Fibroblast of lung (primary cell): ENCODE results near the gene GDPD4. TPM values are rescaled to one million over a fixed set of nuclear protein-coding genes. Genes with fewer than 3 reads are reported as not detected.

Source experiments
- DNase-seq, 2 donors: peaks; one replicate each; pipeline versions ENCODE4 v3.0.0 to v3.0.0-alpha.2; 2010; ENCODE audit warnings: low read depth in 2 of 2
- H2AFZ ChIP-seq: 2 replicates; pipeline ENCODE4 v1.5.1; 2012; ENCODE audit warnings: low read length, control low read depth, inconsistent platforms
- H3K27ac ChIP-seq: 2 replicates; pipeline ENCODE4 v1.5.1; 2011; ENCODE audit warnings: low read length, control low read depth; ENCODE audit not compliant: insufficient read depth
- H3K27me3 ChIP-seq: 2 replicates; pipeline ENCODE4 v1.5.1; 2011; ENCODE audit warnings: mild to moderate bottlenecking, low read length; ENCODE audit not compliant: control insufficient read depth, insufficient read depth
- H3K36me3 ChIP-seq: 2 replicates; pipeline ENCODE4 v1.5.1; 2011; ENCODE audit warnings: low read length; ENCODE audit not compliant: control insufficient read depth, insufficient read depth
- H3K4me1 ChIP-seq: 2 replicates; pipeline ENCODE4 v1.5.1; 2011; ENCODE audit warnings: low read length; ENCODE audit not compliant: control insufficient read depth, insufficient read depth; ENCODE audit errors: extremely low read depth
- H3K4me2 ChIP-seq: 2 replicates; pipeline ENCODE4 v1.5.1; 2011; ENCODE audit warnings: low read length, control low read depth; ENCODE audit not compliant: insufficient read depth; ENCODE audit errors: extremely low read depth
- H3K4me3 ChIP-seq, 4 experiments: fragments of 200-600 bp in 1 of 4; sonication (generic) in 1 of 4; replicated peaks in 1 of 4; 2 replicates each; pipeline ENCODE4 v1.5.1; 2011 to 2016; ENCODE audit warnings: low read length in 4 of 4, low read depth in 3 of 4, mild to moderate bottlenecking in 3 of 4, control low read depth in 2 of 4, inconsistent platforms in 1 of 4, mixed read lengths in 1 of 4; ENCODE audit not compliant: insufficient read depth in 1 of 4; ENCODE audit errors: control extremely low read depth in 1 of 4
- H3K79me2 ChIP-seq: 2 replicates; pipeline ENCODE4 v1.5.1; 2012; ENCODE audit warnings: mild to moderate bottlenecking, low read length, inconsistent platforms; ENCODE audit not compliant: control insufficient read depth, insufficient read depth
- H3K9ac ChIP-seq: 2 replicates; pipeline ENCODE4 v1.5.1; 2011; ENCODE audit warnings: mild to moderate bottlenecking, low read length, control low read depth; ENCODE audit not compliant: insufficient read depth
- H3K9me3 ChIP-seq: 2 replicates; pipeline ENCODE4 v1.5.1; 2012; ENCODE audit warnings: low read depth, low read length; ENCODE audit not compliant: control insufficient read depth, insufficient read depth
- H4K20me1 ChIP-seq: 2 replicates; pipeline ENCODE4 v1.5.1; 2011; ENCODE audit warnings: low read length; ENCODE audit not compliant: control insufficient read depth, insufficient read depth; ENCODE audit errors: extremely low read depth
- EZH2 ChIP-seq: IDR thresholded peaks from 2 replicates; pipeline ENCODE4 v1.5.1; 2012; ENCODE audit warnings: low read length, control low read depth, mild to moderate bottlenecking; ENCODE audit errors: missing control alignments
- polyA plus RNA-seq, 2 donors: library from polyadenylated mRNA; depleted of rRNA in 1 of 2; stranded (reverse) in 1 of 2; unstranded in 1 of 2; fragments of >200 nt; gene quantifications; 2 replicates each; pipeline ENCODE4 v1.2.1, GENCODE V29; 2011 to 2012; ENCODE audit warnings: missing spikeins in 1 of 2
- total RNA-seq: library from RNA; depleted of rRNA; stranded (reverse); fragments of >200 nt; gene quantifications from 2 replicates; pipeline ENCODE4 v1.2.1, GENCODE V29; 2014
- TF ChIP-seq, protein P1 (sequence below), 2 donors: IDR thresholded peaks in 1 of 2; conservative IDR thresholded peaks in 1 of 2; 1 replicate in 1 of 2; 2 replicates in 1 of 2; pipeline ENCODE4 v1.5.1; 2011 to 2012; ENCODE audit warnings: low read length in 2 of 2, control low read depth in 1 of 2, inconsistent platforms in 1 of 2, low read depth in 1 of 2, mild to moderate bottlenecking in 1 of 2

GDPD4 gene
- total and polyA plus RNA-seq, 2 donors (not counting 1 experiment from before 2014, with no cell fraction given) = not detected

DNA sequence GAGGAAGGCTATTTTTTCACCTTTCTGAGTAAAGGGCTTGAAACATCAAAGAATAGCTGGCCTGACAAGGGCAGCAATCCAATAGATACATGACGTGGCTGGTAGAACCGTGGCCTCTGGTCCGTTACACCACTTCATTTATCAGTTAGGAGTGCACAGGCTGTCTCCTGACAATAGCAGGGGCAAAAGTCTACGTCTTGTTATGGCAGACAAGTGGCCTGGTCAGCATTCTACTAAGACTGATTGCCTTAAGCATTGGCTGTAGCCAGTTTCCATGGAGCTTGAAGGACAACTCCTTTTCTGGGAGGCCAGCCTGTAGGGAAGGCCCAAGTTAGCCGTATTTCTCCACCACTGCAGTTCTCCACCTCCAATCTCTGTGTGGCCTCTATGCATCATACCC is 9.2 kb upstream of the GDPD4 start:
- H3K36me3 ChIP-seq = no peaks in the 10 kb centered on the region
- no peaks in the 10 kb centered on the region for H3K27me3 ChIP-seq
- TF ChIP-seq EZH2 = no peak
- TF ChIP-seq, protein P1, sequence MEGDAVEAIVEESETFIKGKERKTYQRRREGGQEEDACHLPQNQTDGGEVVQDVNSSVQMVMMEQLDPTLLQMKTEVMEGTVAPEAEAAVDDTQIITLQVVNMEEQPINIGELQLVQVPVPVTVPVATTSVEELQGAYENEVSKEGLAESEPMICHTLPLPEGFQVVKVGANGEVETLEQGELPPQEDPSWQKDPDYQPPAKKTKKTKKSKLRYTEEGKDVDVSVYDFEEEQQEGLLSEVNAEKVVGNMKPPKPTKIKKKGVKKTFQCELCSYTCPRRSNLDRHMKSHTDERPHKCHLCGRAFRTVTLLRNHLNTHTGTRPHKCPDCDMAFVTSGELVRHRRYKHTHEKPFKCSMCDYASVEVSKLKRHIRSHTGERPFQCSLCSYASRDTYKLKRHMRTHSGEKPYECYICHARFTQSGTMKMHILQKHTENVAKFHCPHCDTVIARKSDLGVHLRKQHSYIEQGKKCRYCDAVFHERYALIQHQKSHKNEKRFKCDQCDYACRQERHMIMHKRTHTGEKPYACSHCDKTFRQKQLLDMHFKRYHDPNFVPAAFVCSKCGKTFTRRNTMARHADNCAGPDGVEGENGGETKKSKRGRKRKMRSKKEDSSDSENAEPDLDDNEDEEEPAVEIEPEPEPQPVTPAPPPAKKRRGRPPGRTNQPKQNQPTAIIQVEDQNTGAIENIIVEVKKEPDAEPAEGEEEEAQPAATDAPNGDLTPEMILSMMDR (conservative IDR thresholded peaks at IDR 0.05 in 1 of 2, IDR thresholded peaks at IDR 0.05 in 1 of 2; ENCODE audit: low read depth in 1 of 2, low read length in 2 of 2) = no peak
- H2AFZ ChIP-seq = no peak overlapping the region
- no peak overlapping the region for H3K27ac ChIP-seq
- H3K4me1 ChIP-seq = no peaks in the 10 kb centered on the region
- no peaks in the 10 kb centered on the region for H3K79me2 ChIP-seq
- H3K4me3 ChIP-seq = no peak overlapping the region
- H3K4me2 ChIP-seq = no peak overlapping the region
- no peak for DNase-seq
- no peaks in the 10 kb centered on the region for H4K20me1 ChIP-seq
- H3K9me3 ChIP-seq = no peaks in the 10 kb centered on the region
- H3K9ac ChIP-seq = no peak overlapping the region

DNA sequence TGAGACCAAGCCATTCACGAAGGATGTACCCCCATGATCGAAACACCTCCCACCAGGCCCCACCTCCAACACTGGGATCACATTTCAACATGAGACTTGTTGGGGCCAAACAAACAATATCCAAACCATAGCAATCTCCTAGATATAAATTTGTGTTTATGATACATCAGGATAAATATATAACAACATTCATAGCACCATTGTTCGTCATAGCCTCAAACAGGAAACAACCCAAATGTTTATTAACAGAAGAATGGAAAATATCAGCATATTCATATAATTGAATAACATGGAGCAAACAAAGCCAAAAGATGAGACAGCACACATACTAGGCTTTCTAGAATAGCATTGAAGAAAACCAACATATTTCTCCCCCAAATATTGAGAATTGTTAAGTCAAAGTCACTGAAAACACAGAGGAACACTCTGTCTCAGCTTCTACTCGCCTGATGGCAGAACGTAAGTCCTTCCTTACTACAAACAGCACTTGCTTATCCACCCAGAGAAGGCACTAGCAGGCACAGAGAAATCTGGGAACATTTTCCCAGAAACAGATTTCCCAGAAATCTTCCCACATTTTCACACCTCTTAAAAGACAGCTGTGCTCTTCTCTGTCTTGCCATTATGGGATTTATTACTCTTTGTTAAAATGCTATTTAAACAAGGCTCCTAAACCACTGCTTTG is 8.1 kb upstream of the GDPD4 start:
- Histone ChIP-seq H3K4me2 (no peak overlapping the region), H3K4me3 (no peak overlapping the region), H3K27me3 (no peaks in the 10 kb centered on the region), H2AFZ (no peak overlapping the region), H3K9ac (no peak overlapping the region), H3K4me1 (no peaks in the 10 kb centered on the region), H4K20me1 (no peaks in the 10 kb centered on the region), H3K9me3 (no peaks in the 10 kb centered on the region), H3K79me2 (no peaks in the 10 kb centered on the region), H3K27ac (no peak overlapping the region), H3K36me3 (no peaks in the 10 kb centered on the region)
- TF ChIP-seq, protein P1 (conservative IDR thresholded peaks at IDR 0.05 in 1 of 2, IDR thresholded peaks at IDR 0.05 in 1 of 2; ENCODE audit: low read depth in 1 of 2, low read length in 2 of 2) = no peak
- no peak for TF ChIP-seq EZH2
- DNase-seq = no peak

DNA sequence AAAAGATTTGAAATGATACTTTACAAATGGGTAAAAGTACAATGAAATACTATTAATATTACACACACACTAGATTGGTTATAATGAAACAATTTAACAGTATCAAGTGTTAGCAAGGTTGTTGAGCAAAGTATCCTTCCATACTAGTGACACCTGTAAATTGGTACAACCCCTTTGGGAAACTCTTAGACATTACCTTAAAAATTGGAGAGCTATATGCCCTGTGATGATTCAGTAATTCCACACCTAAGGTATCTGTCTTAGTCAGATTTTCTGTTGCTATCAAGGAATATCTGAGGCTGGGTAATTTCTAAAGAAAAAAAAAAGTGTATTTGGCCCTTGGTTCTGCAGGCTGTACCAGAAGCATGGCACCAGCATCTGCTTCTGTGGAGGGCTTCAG is 7.4 kb upstream of the GDPD4 start:
- no peaks in the 10 kb centered on the region for H3K27me3 ChIP-seq
- no peak for TF ChIP-seq EZH2
- TF ChIP-seq, protein P1 (conservative IDR thresholded peaks at IDR 0.05 in 1 of 2, IDR thresholded peaks at IDR 0.05 in 1 of 2; ENCODE audit: low read depth in 1 of 2, low read length in 2 of 2) = no peak
- H3K9me3 ChIP-seq = no peaks in the 10 kb centered on the region
- H3K36me3 ChIP-seq = no peaks in the 10 kb centered on the region
- H2AFZ ChIP-seq = no peak overlapping the region
- no peaks in the 10 kb centered on the region for H3K79me2 ChIP-seq
- H3K4me1 ChIP-seq = no peaks in the 10 kb centered on the region
- no peak overlapping the region for H3K27ac ChIP-seq
- H3K9ac ChIP-seq = no peak overlapping the region
- no peak for DNase-seq
- H3K4me2 ChIP-seq = no peak overlapping the region
- no peak overlapping the region for H3K4me3 ChIP-seq
- H4K20me1 ChIP-seq = no peaks in the 10 kb centered on the region
